ENCODE results near the gene TSPAN3.

TSPAN3 gene

DNA sequence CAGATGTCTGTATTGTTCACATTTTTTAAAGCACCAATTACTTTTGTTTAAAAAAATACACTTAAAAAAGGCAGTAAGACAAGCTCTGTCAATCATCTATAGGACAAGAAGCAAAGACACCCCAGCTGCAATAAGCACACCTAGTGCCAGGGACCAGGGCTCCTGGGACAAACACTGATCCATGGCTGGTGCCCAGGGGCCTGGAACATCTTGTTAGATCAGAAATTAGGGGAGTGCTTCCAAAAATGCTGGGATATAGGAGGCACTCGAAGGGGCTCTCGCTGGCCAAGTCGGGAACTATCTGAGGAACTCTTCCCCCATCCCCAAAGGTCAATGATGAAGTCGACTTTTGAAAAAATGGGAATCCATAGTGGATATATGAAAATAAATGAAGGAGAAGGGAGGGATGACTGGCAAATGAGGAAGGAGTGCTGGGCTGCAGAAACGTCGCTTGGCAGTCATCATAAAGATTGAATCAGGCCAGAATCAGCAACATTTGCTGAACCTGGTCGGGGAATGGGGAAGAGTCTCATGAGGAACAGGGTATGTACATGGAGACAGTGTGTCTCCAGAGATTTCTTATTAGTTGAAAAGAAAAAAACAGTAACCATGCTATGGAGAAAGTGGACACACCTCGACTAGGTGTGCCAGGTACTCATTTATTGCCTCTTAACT lies 28.5 kb downstream of the TSPAN3 start:
- no peak for DNase-seq (ENCODE audit: low read depth)
- TF ChIP-seq, protein P1, sequence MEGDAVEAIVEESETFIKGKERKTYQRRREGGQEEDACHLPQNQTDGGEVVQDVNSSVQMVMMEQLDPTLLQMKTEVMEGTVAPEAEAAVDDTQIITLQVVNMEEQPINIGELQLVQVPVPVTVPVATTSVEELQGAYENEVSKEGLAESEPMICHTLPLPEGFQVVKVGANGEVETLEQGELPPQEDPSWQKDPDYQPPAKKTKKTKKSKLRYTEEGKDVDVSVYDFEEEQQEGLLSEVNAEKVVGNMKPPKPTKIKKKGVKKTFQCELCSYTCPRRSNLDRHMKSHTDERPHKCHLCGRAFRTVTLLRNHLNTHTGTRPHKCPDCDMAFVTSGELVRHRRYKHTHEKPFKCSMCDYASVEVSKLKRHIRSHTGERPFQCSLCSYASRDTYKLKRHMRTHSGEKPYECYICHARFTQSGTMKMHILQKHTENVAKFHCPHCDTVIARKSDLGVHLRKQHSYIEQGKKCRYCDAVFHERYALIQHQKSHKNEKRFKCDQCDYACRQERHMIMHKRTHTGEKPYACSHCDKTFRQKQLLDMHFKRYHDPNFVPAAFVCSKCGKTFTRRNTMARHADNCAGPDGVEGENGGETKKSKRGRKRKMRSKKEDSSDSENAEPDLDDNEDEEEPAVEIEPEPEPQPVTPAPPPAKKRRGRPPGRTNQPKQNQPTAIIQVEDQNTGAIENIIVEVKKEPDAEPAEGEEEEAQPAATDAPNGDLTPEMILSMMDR (IDR thresholded peaks at IDR 0.05; ENCODE audit: insufficient read depth, low read depth, low read length, missing control alignments): no peak

DNA sequence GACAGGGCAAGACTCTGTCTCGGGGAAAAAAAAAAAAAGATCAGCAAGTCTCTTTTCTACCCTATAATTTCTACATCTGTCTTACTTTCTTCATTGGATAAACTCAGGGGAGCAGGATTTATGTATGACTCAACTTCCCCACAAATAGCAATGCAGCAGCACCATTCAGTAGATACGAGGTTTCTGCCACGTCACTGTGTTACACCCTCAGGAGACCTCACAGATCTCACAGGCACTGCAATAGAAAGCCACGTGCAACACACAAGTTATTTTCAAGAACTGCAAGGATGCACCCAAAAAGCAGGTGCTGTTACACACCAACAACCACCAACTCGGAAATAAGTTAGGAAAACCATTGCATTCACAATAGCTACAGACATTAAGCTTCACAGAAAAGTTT lies 30.2 kb downstream of the TSPAN3 start:
- DNase-seq (ENCODE audit: low read depth): no peak
- TF ChIP-seq, protein P1 (IDR thresholded peaks at IDR 0.05; ENCODE audit: insufficient read depth, low read depth, low read length, missing control alignments): no peak
- H3K4me3 ChIP-seq (ENCODE audit: low read depth, low read length): no peak overlapping the region

More for the DNA sequence above, 28.5 kb downstream of the TSPAN3 start:
- no peak overlapping the region for H3K4me3 ChIP-seq (ENCODE audit: low read depth, low read length)

DNA sequence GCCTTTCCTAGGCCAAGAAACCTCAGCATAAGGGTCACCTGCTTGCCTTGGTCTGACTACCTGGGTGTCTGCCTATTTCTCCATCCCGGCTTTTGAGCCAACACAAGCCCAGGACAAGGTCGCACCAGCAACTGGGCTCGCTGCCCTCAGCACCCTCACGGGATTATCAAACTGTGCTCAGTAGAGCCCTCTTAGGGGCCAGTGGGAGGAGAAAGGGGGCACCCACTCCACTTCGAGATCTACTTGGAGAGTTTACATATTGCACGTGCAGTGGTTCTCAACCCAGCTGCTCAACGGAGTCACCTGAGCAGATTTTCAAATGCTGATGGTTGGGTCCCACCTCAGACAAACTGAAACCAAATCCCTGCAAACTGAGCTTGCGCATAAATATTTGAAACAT lies 31.1 kb downstream of the TSPAN3 start:
- no peak overlapping the region for H3K4me3 ChIP-seq (ENCODE audit: low read depth, low read length)
- TF ChIP-seq, protein P1 (IDR thresholded peaks at IDR 0.05; ENCODE audit: insufficient read depth, low read depth, low read length, missing control alignments): no peak
- DNase-seq (ENCODE audit: low read depth): no peak

DNA sequence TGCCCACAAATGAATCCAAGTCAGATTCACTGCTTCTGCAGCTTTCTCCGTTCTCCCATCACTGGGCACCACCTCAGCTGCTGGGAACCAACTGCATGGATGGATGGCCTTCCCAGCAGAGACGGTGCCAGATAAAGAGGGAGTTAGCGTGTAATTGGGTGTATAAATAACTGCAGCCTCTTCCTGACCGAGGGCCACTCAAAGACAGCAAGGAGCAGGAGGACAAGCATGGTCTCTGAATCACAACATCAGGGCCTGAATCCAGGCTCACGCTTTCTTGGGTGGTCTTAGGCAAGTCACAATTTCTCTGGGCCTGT lies 31.7 kb downstream of the TSPAN3 start:
- H3K4me3 ChIP-seq (ENCODE audit: low read depth, low read length): no peak overlapping the region
- TF ChIP-seq, protein P1 (IDR thresholded peaks at IDR 0.05; ENCODE audit: insufficient read depth, low read depth, low read length, missing control alignments): no peak
- DNase-seq (ENCODE audit: low read depth): no peak

DNA sequence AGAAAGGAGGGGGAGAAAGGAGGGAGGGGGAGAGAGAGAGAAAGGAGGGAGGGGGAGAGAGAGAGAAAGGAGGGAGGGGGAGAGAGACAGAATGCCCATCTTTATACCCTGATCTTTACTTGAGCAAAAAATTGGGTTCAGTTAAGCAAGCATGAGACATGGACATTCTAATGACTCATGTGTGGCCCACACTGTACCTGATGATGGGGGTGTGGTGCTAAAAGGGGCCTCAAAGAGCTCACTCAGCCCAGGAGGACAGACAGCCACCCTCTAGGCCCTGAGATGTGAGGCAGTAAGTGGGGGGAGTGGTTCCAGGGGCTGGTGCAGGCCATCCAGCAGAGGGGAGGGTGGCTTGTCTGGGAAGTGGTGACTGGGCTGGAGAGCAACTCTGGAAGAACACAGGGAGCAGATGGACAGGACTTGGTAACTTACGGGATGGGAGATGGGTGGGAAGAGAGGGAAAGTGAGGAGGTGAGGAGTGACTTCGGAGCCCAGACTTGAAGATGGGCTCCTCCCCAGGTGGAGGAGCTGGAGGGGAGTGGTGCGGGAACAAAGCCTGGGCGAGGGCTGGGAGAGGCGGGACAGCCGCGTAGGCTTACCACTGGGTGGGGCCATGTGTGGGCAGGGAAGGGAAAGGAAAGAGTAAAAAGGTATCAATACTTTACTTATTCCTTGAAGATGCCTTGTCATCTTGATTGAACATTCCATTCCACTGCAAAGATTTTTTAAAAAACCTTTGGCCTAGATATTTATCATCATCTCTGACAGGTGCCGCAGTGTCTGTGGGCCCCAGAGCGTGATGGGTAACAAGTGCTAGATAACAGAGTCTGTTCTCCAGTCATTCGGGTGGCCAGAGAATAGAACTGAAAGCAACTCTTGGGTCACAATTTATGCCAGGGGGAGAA lies 32.3 kb downstream of the TSPAN3 start:
- no peak overlapping the region for H3K4me3 ChIP-seq (ENCODE audit: low read depth, low read length)
- TF ChIP-seq, protein P1 (IDR thresholded peaks at IDR 0.05; ENCODE audit: insufficient read depth, low read depth, low read length, missing control alignments): no peak
- DNase-seq (ENCODE audit: low read depth): no peak

DNA sequence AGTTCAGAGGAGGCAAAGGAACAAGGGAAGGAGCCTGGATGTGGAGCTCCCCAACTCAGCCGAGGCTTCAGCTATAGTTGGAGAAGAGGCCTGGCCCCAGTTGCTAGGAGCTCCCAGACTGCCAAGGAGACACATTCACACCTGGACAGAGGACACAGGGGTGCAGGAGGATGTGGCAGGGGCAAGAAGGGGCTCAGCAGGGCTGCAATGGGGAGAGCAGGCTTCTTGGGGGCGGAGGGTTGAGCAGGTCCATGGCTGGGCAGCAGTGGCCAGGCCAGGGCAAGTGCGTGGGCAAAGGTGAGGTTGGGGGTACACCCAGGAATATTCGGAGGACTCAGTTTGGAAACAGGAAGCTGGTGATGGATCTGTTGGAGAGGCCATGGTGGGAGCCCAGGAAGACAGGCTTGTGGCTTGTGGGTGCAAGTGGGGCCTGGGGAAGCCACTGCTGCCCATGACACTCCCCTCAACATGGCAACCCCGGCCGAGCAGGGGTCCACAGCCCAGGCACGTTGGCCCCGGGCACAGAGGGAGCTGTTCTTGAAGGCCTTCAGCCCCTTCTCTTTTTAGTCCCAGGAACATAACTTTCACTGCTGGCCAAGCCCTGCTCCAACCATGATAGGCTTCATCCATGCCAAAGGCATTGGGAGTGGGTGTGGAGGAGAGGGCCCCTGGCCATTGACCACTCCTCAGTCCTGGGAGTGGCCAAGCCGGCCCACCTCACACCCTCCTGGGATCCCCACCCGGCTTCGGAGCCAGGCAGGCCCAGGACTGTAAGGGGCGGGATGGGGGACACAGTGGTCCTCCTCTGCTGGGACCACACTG lies 33.3 kb downstream of the TSPAN3 start:
- DNase-seq (ENCODE audit: low read depth): no peak
- no peak overlapping the region for H3K4me3 ChIP-seq (ENCODE audit: low read depth, low read length)
- TF ChIP-seq, protein P1 (IDR thresholded peaks at IDR 0.05; ENCODE audit: insufficient read depth, low read depth, low read length, missing control alignments): no peak
